ENCODE measurements around the gene PSG2.
"Not testable (repeated sequence)": the region's sequence is repeated elsewhere in the genome, so short reads cannot be mapped to it uniquely, and the experiment has no call there.

GRCh38 chr19:43062418-43062817, 20.1 kb downstream of the PSG2 start:
- TF ChIP-seq CTCF (IDR thresholded peaks at IDR 0.05); ZFX (IDR thresholded peaks at IDR 0.05; ENCODE audit: borderline replicate concordance): not testable (repeated sequence)
